ENCODE data around the gene PAX8.

The PAX8 gene

GRCh38 chr2:113167962-113168340, 110.8 kb downstream of the PAX8 start:
- peak overlapping the region; percentile 100 for H3K27ac ChIP-seq
- no peak for TF ChIP-seq CTCF (IDR thresholded peaks at IDR 0.05)
- no peak for TF ChIP-seq ZFX (IDR thresholded peaks at IDR 0.05; ENCODE audit: borderline replicate concordance)

DNA sequence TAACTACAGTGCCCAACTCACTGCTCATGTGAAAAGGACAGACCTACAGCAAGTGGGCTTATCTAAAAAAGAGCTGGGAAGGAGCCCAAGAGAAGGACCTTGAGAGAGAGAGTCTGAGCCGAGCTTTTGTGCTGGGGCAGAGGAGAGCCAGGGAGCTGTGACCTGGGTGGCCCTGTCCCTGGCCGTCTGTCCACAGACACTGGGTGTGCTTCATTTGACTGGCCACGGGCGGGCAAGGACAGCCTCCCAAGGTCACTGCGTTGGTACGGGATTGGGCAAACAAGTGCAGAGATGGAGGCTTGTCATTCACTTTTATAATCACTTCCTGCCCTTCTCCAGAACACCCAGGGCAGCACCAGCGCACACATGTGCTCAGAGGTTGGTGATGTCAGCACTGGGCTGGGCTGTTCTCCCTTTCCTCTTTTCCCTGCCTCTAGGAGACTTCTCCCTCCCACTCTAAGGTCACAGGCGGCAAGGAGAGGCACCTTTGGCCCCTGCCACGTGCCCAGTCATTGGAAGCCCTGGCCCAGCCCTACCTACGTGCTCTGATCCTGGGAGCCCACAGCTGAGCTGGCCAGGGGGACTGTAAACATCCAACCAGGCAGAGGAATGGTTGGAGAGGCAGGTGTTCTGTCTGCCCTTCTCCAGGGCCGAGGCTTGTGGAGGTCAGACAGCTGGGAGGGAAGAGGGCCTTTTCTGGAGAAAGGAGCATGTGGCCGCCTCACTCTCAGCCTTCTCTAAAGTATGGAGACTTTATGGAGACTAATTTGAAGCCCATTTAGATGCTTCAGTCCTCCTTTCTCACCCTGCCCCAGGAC, 111.4 kb downstream of the PAX8 start:
- H3K27ac ChIP-seq: peak overlapping the region; percentile 100
- TF ChIP-seq ZFX (IDR thresholded peaks at IDR 0.05; ENCODE audit: borderline replicate concordance) (no peak), CTCF (IDR thresholded peaks at IDR 0.05) (no peak)

DNA sequence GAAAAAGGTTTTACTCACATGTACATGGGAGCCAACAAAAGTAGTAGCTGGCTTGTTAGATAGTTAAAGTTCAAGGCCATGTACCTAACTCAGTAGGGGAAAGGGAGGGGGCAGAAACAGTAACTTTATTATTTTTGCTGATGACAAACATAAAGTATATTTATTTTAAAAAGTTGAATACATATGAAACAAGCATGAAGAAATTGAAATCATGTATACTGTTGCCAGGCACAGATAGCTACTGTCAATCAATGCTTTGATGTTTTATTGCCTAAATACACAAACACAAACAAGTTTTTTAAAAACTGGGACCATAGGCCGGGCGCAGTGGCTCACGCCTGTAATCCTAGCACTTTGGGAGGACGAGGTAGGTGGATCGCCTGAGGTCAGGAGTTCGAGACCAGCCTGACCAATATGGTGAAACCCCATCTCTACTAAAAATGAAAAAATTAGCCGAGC, 112.5 kb downstream of the PAX8 start:
- H3K27ac ChIP-seq: peak overlapping the region; percentile 100
- TF ChIP-seq CTCF (IDR thresholded peaks at IDR 0.05) (no peak), ZFX (IDR thresholded peaks at IDR 0.05; ENCODE audit: borderline replicate concordance) (no peak)

Measured in 22Rv1 (cell line).